ENCODE data around the gene AKR7A3. TPM values are rescaled to one million over a fixed set of nuclear protein-coding genes. Genes with fewer than 3 reads are reported as not detected.
"Not testable (repeated sequence)": the region's sequence is repeated elsewhere in the genome, so short reads cannot be mapped to it uniquely, and the experiment has no call there.

The AKR7A3 gene
- total and polyA plus RNA-seq, 11 donors: 0.12 to 0.36 (median 0.20) TPM; not detected in 5

GRCh38 chr1:19306941-19307340 is 18.4 kb upstream of the AKR7A3 start:
- H3K4me1 ChIP-seq: peaks cover 0 to 16% (median 10%) of the 10 kb centered on the region in 12 donors
- intact Hi-C loops (cut with DNase I): no loop called here
- TF ChIP-seq POLR2A (IDR thresholded peaks at IDR 0.05) (no peak), CTCF (IDR thresholded peaks at IDR 0.05) (no peak)
- H3K9me3 ChIP-seq: no peaks in the 10 kb centered on the region
- no peak overlapping the region for H3K4me3 ChIP-seq
- peaks cover 0 to 68% (median 59%) of the 10 kb centered on the region in 9 donors for H3K36me3 ChIP-seq
- DNase-seq (peak in 1 of 5 donors; percentile 46), ATAC-seq (no peak)
- H3K27ac ChIP-seq: no peak overlapping the region
- WGBS, 4 donors: 92 to 98% (median 96%) methylated on average over 3 to 6 of the region's 6 CpGs
- H3K27me3 ChIP-seq: no peaks in the 10 kb centered on the region

- Histone ChIP-seq H3K4me3 (no peak overlapping the region), H3K36me3 (peaks cover 0 to 68% (median 59%) of the 10 kb centered on the region in 9 donors), H3K27ac (no peak overlapping the region), H3K4me1 (peaks cover 0 to 12% (median 3%) of the 10 kb centered on the region in 12 donors), H3K9me3 (no peaks in the 10 kb centered on the region), H3K27me3 (no peaks in the 10 kb centered on the region)
- intact Hi-C loops (cut with DNase I): no loop called here
- TF ChIP-seq CTCF (IDR thresholded peaks at IDR 0.05) (no peak), POLR2A (IDR thresholded peaks at IDR 0.05) (no peak)
- DNase-seq (no peak), ATAC-seq (no peak)
- 86 to 96% (median 94%) methylated on average over 6 to 11 of the region's 11 CpGs for WGBS, 4 donors
Observed at GRCh38 chr1:19305880-19306279, 17.3 kb upstream of the AKR7A3 start.

GRCh38 chr1:19304081-19304480 is 15.5 kb upstream of the AKR7A3 start:
- 90 to 94% (median 91%) methylated on average over 6 to 10 of the region's 10 CpGs for WGBS, 4 donors

GRCh38 chr1:19300211-19300610 is 11.6 kb upstream of the AKR7A3 start:
- Histone ChIP-seq H3K4me3 (no peak overlapping the region), H3K27me3 (no peaks in the 10 kb centered on the region), H3K9me3 (peaks cover 0 to 5% (median under 1%) of the 10 kb centered on the region in 12 donors), H3K36me3 (peaks cover 0 to 31% (median 27%) of the 10 kb centered on the region in 9 donors), H3K27ac (no peak overlapping the region), H3K4me1 (no peaks in the 10 kb centered on the region)
- no peak for ATAC-seq
- intact Hi-C loops (cut with DNase I): no loop called here
- no peak for TF ChIP-seq POLR2A (IDR thresholded peaks at IDR 0.05)
- WGBS, 4 donors: 81 to 89% (median 86%) methylated on average over 2 of the region's 2 CpGs; no CpG with 5 or more reads in 1 of the 4 donors
- DNase-seq: no peak

More at GRCh38 chr1:19304081-19304480, 15.5 kb upstream of the AKR7A3 start:
- H3K27ac ChIP-seq; H3K9me3 ChIP-seq; H3K4me1 ChIP-seq; H3K4me3 ChIP-seq; H3K27me3 ChIP-seq; intact Hi-C loops (cut with DNase I); ATAC-seq; DNase-seq: not testable (repeated sequence)
- peaks cover 0 to 68% (median 59%) of the 10 kb centered on the region in 9 donors for H3K36me3 ChIP-seq

- intact Hi-C loops (cut with DNase I): no loop called here
- WGBS, 4 donors: 74 to 100% (median 95%) methylated on average over 2 of the region's 2 CpGs
Observed at GRCh38 chr1:19294638-19295037, 6.1 kb upstream of the AKR7A3 start.

More at GRCh38 chr1:19294638-19295037, 6.1 kb upstream of the AKR7A3 start:
- Histone ChIP-seq H3K4me3 (no peak overlapping the region), H3K27me3 (peaks cover 0 to under 1% (median 0%) of the 10 kb centered on the region in 9 donors), H3K36me3 (no peaks in the 10 kb centered on the region), H3K4me1 (peaks cover 0 to 3% (median under 1%) of the 10 kb centered on the region in 12 donors), H3K27ac (no peak overlapping the region), H3K9me3 (peaks cover 0 to 22% (median 12%) of the 10 kb centered on the region in 12 donors)
- DNase-seq (no peak), ATAC-seq (no peak)
- TF ChIP-seq POLR2A (IDR thresholded peaks at IDR 0.05) (no peak), CTCF (IDR thresholded peaks at IDR 0.05) (no peak)
